Nucleus accumbens (tissue), 56 donors: ENCODE data around the gene PLPPR4.

Source experiments
- DNase-seq, 56 donors: peaks; one replicate each; lab custom pipeline; 2025; lab: John Stamatoyannopoulos, UW

Gene PLPPR4

DNA sequence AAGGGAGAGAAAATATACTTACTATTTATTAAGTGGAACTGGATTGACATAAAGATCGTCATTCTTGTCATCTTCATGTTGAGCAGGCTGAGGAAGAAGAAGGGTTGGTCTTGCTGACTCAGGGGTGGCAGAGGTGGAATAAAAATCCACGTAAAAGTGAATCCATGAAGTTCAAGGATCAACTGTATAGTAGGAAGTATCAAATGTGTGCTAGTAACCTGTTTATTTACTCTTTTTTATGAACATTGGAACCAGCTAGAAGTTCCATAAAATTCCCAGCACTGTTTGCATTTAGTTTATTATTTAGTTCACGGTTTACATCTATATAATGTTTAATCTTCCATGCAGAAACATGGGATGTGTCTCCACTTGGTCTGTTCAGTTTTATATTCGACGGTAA lies 70.7 kb downstream of the PLPPR4 start:
- DNase-seq, result no peak

DNA sequence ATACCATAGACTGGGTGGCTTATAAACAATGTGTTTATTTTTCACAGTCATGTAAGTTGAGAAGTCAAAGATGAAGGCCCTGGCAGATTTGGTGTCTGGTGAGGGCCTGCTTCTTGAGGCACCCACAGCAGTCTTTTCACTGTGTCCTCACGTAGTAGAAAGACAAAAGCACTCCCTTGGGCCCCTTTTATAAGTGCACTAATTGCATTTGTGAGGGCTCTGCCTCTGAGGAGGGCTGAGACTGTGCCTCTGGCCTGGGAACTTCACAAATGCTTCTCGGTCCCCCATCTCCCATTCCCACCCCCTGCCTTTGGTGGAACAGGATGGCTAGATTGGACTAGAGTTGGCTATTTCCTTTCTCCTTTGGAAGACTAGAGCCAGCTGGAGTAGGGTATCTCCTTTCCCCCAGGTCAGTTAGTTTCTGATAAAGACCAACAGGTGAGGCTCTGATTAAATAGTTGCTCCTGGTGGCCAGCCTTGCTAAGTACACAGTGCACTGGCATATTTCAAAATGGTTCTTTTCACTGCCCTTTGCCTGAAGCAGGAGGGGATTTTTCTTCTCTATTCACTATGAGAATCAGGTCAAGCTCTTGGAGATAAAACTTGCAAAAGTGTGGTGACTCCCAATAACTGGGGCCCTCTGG lies 82.9 kb downstream of the PLPPR4 start:
- no peak for DNase-seq

DNA sequence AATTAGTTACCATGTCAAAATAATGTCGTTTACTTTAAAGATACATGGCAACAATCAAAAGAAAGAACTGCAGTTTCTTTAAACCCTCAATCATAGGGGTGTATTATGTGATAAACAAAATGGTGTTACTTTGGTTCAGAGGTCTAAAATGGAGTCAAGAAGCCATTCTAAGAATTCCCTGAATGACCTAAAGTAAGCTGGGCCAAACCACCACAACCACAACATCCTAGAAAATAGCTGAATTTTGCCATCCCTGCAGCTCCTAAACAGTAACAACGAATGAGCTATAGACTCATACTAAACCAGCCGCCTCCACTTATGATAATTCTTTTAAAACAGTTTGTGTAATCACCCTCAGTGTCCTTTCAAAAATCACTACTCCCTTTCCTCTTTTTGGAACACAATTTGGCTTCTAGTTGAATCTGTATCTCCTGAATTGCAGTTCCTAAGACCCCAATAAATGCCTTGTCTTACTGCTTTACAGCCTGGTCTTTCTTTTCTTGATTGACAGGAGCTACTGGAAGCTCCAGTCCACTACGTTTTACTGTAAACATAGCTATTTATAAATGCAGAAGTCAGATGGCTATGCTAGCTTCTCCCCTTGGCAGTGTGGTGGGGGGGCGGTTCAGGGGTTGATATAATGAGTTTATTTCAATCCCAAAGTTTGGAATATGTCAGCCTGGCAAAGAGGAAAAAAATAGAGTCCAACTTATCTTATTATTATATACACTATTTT lies 84.3 kb downstream of the PLPPR4 start:
- no peak for DNase-seq

DNA sequence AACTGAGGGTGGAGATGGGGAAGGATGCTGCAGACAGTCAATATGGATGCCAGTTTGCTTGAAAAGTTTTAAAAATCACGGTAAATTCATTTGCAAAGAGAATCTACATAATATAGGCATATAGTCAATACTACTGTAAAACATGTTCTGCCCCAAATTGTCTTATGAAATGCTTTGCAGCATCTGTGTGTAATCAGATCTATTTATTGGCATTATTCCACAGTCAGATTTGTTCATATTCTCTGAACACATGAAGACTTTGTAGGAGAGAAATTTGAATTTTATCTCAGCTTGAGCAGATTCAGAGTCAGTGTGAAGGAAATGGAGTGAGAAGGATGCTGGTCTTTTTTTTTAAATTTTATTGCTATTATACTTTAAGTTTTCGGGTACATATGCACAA lies 88.5 kb downstream of the PLPPR4 start:
- DNase-seq, result no peak

DNA sequence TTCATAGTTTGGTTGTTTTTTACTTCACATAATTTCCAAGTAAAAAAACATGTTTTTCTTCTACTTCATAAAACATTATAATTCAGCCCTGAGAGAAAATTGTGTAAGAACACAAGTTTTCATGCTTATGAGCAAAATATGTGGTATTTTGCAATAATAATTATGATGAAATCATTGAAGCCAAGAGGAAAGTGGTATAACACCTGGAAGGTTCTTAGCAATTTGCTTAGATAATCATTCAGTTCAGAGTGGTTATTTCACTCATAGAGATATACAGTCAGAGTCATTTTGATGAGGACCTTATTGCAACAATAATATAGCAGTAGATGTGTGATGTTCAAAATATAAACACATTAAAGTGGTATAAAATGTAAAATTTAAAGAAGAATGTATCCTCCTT lies 94.5 kb downstream of the PLPPR4 start:
- DNase-seq, result no peak
